Neutrophil (primary cell): ENCODE results near the gene NPR2.

ENCODE experiments used
- H3K27ac ChIP-seq: fragments of 200-600 bp; sonication (generic); 2 replicates; pipeline ENCODE4 v1.5.1; 2016; ENCODE audit warnings: mild to moderate bottlenecking, moderate library complexity
- H3K27me3 ChIP-seq: fragments of 200-600 bp; sonication (generic); 2 replicates; pipeline ENCODE4 v1.6.0; 2016; ENCODE audit warnings: mild to moderate bottlenecking
- H3K36me3 ChIP-seq: fragments of 200-600 bp; sonication (generic); 2 replicates; pipeline ENCODE4 v1.5.1; 2017
- H3K4me1 ChIP-seq, 2 experiments: fragments of 200-600 bp in 1 of 2; sonication (generic) in 1 of 2; 1 replicate in 1 of 2; 2 replicates in 1 of 2; pipeline versions ENCODE4 v1.5.1 to v1.6.1; 2013 to 2016; ENCODE audit warnings: low read depth in 1 of 2, low read length in 1 of 2, mild to moderate bottlenecking in 1 of 2, moderate library complexity in 1 of 2; ENCODE audit not compliant: control insufficient read depth in 1 of 2, insufficient read depth in 1 of 2
- H3K4me3 ChIP-seq, 2 experiments: fragments of 200-600 bp in 1 of 2; sonication (generic) in 1 of 2; 1 replicate in 1 of 2; 2 replicates in 1 of 2; pipeline ENCODE4 v1.5.1; 2013 to 2016; ENCODE audit warnings: low read depth in 1 of 2, low read length in 1 of 2, mild to moderate bottlenecking in 1 of 2, moderate library complexity in 1 of 2
- H3K9me3 ChIP-seq: fragments of 200-600 bp; sonication (generic); 2 replicates; pipeline ENCODE4 v1.5.1; 2016
- TF ChIP-seq, protein P1 (sequence below): fragments of 200-600 bp; sonication (generic); IDR thresholded peaks from 2 replicates; pipeline ENCODE4 v1.5.1; 2016; ENCODE audit warnings: antibody characterized with exemption

The NPR2 gene

DNA sequence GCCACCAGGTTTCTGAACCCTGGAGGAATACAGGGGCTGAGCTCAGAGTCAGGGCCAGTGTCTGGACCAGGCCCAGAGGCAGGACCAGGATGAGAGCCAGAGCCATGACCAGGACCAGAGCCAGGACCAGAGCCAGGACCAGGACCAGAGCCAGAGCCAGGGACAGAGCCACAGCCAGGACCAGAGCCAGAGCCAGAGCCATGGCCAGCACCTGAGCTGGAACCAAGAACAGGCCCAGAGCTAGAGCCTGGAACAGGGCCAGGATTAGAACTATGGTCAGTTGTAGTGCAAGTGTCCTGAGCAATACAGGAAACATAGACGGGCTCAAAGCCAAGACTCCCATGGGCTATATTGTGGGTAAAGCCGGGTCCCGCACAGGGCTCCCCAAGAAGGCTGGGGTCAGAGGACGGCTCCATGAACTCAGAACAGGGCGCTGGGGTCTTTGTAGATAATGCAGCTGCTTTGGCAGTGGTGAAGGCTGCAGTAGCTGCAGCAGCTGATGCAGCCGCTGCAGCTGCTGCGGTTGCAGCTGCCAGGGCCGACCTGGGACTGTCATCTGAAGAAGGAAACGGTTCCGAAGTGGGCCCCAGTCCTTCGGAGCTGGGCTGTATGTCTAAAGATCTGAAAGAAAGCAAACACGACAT is 20.1 kb downstream of the NPR2 start:
- Histone ChIP-seq H3K4me1 (peaks cover 28% of the 10 kb centered on the region in 2 experiments), H3K9me3 (no peaks in the 10 kb centered on the region), H3K36me3 (no peaks in the 10 kb centered on the region), H3K4me3 (peak overlapping the region; percentile 60 to 68), H3K27me3 (peaks cover 1% of the 10 kb centered on the region), H3K27ac (peak overlapping the region; percentile 64)
- TF ChIP-seq, protein P1, sequence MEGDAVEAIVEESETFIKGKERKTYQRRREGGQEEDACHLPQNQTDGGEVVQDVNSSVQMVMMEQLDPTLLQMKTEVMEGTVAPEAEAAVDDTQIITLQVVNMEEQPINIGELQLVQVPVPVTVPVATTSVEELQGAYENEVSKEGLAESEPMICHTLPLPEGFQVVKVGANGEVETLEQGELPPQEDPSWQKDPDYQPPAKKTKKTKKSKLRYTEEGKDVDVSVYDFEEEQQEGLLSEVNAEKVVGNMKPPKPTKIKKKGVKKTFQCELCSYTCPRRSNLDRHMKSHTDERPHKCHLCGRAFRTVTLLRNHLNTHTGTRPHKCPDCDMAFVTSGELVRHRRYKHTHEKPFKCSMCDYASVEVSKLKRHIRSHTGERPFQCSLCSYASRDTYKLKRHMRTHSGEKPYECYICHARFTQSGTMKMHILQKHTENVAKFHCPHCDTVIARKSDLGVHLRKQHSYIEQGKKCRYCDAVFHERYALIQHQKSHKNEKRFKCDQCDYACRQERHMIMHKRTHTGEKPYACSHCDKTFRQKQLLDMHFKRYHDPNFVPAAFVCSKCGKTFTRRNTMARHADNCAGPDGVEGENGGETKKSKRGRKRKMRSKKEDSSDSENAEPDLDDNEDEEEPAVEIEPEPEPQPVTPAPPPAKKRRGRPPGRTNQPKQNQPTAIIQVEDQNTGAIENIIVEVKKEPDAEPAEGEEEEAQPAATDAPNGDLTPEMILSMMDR, result no peak

DNA sequence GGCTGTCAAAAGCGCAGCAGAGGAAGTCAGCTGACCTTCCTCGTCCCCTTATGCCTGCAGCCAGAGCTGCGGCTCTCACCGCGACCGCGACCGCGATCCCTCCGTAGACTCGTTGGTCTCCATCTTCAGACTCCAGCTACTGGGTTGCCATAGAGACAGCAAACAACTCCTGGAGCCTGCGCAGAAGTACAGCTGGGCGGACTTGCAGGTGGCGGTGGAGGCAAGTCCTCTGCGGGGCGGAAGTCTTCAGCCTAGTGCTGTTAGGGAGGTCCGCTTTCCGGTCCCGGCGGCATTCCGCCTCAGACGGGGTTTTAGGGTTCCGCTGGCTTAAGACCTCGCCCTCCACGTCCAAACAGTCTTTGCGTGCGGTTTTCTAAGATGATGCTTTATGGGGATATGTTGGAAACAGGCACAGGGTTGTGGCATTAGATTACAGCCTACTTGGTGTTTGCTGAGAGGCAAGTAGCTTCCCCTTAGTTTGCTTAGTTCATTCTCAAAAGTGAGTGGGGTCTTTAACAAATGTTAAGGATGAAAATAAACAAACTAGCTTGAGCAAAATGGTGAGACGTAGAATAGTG is 20.7 kb downstream of the NPR2 start, which contains the start of gene SPAG8:
Gene SPAG8, minus strand, starts transcription at position 238 of the 578 bp plus-strand sequence. Its CDS starts 115 bp downstream, at position 123.
- Histone ChIP-seq H3K9me3 (no peaks in the 10 kb centered on the region), H3K36me3 (no peaks in the 10 kb centered on the region), H3K4me3 (peak within 1 kb of the TSS; percentile 60 to 68), H3K27me3 (peaks cover 7% of the 10 kb centered on the region), H3K27ac (peak within 1 kb of the TSS; percentile 64), H3K4me1 (peaks cover 28% of the 10 kb centered on the region in 2 experiments)
- TF ChIP-seq, protein P1, result no peak

DNA sequence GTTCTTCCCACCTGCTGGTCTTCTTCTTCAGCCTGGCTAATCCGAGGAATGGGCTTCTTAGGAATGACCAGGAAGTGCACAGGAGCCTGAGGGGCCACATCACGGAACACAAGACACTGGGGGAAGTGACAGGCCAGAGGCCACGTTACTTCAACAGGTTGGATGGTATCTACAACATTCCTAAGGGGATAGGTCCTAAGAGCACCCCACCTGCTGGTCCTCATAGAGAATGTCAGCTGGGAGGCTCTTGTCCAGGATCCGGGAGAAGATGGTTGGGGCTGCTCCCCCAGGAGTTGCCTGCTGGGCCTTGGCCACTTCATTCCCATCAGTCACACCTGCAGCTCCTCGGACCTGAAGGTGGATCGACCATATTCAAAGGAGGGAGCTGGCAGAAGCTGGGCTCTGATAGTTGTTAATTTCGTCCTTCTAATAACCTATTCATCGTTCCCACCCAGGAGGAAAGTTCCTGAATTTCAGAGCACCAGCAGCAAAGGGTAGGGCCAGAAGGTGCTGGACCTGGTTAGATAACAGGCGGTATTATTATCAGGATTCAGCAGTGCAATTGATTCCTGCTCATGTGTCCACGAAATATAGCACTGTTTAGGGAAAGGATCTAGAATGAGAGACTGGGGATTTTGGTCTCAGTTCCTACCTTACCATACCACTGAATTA is 22.2 kb downstream of the NPR2 start:
- Histone ChIP-seq H3K4me3 (no peak overlapping the region), H3K4me1 (peaks cover 28% of the 10 kb centered on the region in 2 experiments), H3K27me3 (peaks cover 12% of the 10 kb centered on the region), H3K27ac (no peak overlapping the region), H3K36me3 (no peaks in the 10 kb centered on the region), H3K9me3 (no peaks in the 10 kb centered on the region)
- TF ChIP-seq, protein P1, result no peak

DNA sequence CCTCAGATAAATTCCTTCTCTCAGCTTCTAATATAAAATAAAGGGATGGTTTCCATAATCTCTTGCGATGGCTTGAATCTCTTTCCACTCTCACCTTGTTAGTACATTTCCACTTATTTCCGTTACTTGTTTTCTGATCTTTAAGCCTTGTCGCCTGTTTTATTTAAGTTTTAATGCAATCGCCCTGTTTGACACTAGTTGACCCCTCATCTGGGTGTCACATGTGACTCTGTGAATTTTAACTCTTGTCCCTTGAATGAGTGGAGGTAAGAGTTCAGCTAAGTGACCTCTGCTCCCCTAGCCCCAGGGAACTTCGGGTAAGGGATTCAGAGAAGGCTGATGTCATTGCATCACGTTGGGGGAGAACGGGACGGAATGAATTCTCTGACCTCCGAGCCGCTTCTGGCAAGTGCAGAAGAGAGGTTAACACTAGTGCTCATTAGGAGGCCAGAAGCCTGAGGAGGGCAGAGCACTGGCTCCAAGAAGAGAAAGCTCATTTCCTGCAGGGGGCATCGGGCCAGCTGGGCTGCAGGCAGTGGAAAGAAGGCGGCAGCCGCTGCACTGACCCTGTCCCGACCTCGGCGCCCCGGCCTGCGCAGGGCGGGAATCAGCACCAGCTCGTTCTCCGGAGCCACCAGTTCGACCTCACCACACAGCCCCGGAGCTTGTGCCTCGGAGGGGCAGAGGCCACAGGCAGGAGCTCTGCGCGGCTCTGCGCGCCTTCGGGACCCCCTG is 22.9 kb downstream of the NPR2 start:
- H3K4me1 ChIP-seq, result peaks cover 28% of the 10 kb centered on the region in 2 experiments
- peak overlapping the region; percentile 74 for H3K27ac ChIP-seq
- H3K27me3 ChIP-seq, result peaks cover 12% of the 10 kb centered on the region
- no peaks in the 10 kb centered on the region for H3K9me3 ChIP-seq
- no peaks in the 10 kb centered on the region for H3K36me3 ChIP-seq
- TF ChIP-seq, protein P1, result no peak
- peak overlapping the region; percentile 88 to 90 for H3K4me3 ChIP-seq

DNA sequence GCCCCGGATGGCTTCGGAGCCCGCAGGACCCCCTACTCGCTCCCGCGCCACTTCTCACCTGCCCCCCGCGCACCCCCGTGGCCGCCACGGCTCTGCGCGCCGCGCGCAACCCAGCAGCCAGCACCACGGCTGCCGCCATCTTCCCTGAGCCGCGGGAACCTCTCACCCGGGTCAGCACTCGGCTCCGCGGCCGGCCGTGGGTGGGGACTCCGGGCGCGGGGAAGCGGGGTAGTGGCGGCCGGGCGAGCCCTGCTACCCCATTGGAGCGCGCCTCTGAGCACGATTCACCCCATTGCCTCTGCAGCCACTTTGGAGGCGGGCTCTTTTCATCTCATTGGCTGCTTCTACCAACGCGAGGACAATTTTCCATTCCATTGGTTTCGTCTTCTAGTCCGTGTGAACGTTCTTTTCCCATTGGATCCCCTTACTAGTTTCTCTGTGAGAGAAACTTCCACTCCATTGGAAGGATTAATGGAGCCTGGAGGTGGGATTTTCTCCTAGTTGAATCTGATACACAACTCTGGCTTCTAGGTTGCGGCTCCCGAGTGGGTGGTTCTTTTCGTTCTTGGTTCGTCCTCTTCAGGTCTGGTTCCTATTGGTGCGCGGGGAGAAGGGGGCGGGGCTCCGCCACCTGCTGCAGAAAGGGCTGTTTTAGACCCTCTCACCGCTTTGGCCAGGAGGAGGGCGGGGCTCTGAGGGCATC is 23.6 kb downstream of the NPR2 start, which contains the start of gene HINT2:
Gene HINT2, minus strand, starts transcription at position 202 of the 703 bp plus-strand sequence. Its CDS starts 63 bp downstream, at position 139.
- TF ChIP-seq, protein P1, result no peak
- H3K36me3 ChIP-seq, result no peaks in the 10 kb centered on the region
- peak within 1 kb of the TSS; percentile 88 to 90 for H3K4me3 ChIP-seq
- H3K4me1 ChIP-seq, result peaks cover 28% of the 10 kb centered on the region in 2 experiments
- peak within 1 kb of the TSS; percentile 74 for H3K27ac ChIP-seq
- H3K9me3 ChIP-seq, result no peaks in the 10 kb centered on the region
- H3K27me3 ChIP-seq, result peaks cover 12% of the 10 kb centered on the region
